ENCODE results near the gene FAM210A. TPM values are rescaled to one million over a fixed set of nuclear protein-coding genes. Genes with fewer than 3 reads are reported as not detected.

FAM210A gene
- polyA plus RNA-seq, 1 donor from 2014 or later = 16.5 TPM

GRCh38 chr18:13615432-13615861 is 110.9 kb downstream of the FAM210A start:
- Mint-ChIP-seq H3K27me3 (peaks cover 8% of the 10 kb centered on the region), H3K4me1 (peaks cover 53 to 73% (median 59%) of the 10 kb centered on the region in 3 donors), H3K4me3 (peak overlapping the region; percentile 36 to 93 (median 89)), H3K9me3 (no peaks in the 10 kb centered on the region), H3K36me3 (no peaks in the 10 kb centered on the region), H3K27ac (peak overlapping the region; percentile 95 to 99 (median 96))

- Mint-ChIP-seq H3K9me3 (no peaks in the 10 kb centered on the region), H3K4me3 (peak overlapping the region; percentile 65 to 93 (median 89))
These were observed 111.6 kb downstream of the FAM210A start for GRCh38 chr18:13614641-13615288.

DNA sequence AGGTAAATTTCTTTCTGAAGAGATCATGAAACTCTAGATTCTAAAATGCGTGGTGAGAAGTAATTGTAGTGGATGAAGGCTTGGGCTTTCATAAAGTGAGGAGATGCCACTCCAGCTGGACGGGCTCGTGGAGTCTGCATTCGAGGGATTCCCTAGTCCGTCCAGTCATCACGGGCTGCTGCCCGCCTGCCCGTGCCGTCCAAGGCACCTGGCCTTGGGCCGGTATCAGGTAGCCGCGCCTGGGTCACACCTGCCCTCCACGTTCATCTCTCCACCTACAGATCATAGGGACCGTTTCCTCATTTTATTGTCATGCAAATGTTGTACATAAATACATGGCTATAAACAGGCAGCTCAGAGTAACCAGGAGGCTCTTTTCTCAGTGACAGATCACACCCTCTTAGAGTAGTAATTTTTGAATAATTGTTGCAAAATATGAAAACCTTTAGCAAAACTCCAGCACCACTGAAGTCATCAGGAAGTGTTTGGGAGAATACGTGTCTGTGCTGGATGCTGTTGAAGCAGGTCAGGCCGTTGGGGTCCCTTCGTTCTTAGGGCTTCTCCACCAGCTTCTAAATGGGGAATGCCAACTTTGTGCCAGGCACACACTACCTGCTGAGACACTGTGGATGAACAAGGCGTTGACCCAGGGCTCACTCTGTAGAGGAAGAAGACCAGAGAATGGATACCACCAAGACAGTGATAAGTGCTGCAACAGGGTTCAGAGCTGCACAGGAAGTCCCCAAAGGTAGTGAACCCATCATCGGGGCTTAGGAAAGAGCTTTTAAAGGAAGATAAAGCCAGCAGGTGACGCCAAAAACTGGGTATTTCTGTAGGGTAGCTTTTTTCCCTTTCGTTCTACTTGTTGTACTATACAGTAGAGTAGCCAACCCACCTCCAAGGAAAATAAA is 112.5 kb downstream of the FAM210A start:
- no peaks in the 10 kb centered on the region for H3K9me3 Mint-ChIP-seq
- H3K4me1 Mint-ChIP-seq = peaks cover 49 to 73% (median 63%) of the 10 kb centered on the region in 3 donors
- H3K36me3 Mint-ChIP-seq = no peaks in the 10 kb centered on the region
- H3K27me3 Mint-ChIP-seq = peaks cover 8% of the 10 kb centered on the region
- H3K27ac Mint-ChIP-seq = peak overlapping the region; percentile 95 to 99 (median 96)
- peak overlapping the region; percentile 65 to 93 (median 89) for H3K4me3 Mint-ChIP-seq

More at GRCh38 chr18:13614641-13615288, 111.6 kb downstream of the FAM210A start:
- peak overlapping the region; percentile 95 to 99 (median 96) for H3K27ac Mint-ChIP-seq
- peaks cover 8% of the 10 kb centered on the region for H3K27me3 Mint-ChIP-seq
- H3K36me3 Mint-ChIP-seq = no peaks in the 10 kb centered on the region
- H3K4me1 Mint-ChIP-seq = peaks cover 49 to 69% (median 58%) of the 10 kb centered on the region in 3 donors

Other genes with a start within 250 kb of the FAM210A start
- gene RNMT, start 115 bp upstream of the FAM210A start, polyA plus RNA-seq = 62.8 TPM
- not detected for gene MC5R, start 97.6 kb upstream of the FAM210A start, polyA plus RNA-seq
- not detected for gene MC2R, start 189.0 kb upstream of the FAM210A start, polyA plus RNA-seq